ENCODE data around the gene PCCA.

PCCA gene

DNA sequence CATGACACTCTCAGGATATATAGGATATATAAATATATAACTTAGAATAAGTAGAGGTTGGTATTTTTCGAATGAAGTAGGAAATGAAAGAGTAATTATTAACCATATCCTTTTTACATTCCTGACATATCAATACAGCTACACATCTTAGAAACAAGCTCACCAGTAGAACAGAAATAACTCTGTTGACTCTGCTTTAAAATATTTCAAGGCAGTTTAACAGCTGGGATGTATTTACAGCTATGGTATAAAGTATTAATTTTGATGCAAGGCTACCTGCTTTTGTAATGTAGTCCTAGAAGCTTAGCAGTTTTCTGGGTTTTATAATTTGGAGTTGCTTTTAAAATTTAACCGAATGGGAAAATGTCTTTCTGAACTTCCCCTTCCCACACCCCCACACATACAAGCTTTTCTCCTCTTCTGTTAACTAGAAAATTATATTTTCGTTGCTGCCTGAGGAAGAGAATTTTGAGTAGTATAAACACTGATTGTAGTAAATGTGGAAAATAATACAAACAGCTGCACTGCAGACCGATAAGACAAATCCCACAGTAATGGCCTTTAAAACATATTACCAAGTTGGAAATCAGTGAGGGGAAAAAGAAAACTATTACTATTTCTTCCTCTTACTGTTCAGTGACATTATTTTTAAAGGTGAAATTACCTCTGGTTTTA lies 352.0 kb downstream of the PCCA start:
- DNase-seq: no peak

DNA sequence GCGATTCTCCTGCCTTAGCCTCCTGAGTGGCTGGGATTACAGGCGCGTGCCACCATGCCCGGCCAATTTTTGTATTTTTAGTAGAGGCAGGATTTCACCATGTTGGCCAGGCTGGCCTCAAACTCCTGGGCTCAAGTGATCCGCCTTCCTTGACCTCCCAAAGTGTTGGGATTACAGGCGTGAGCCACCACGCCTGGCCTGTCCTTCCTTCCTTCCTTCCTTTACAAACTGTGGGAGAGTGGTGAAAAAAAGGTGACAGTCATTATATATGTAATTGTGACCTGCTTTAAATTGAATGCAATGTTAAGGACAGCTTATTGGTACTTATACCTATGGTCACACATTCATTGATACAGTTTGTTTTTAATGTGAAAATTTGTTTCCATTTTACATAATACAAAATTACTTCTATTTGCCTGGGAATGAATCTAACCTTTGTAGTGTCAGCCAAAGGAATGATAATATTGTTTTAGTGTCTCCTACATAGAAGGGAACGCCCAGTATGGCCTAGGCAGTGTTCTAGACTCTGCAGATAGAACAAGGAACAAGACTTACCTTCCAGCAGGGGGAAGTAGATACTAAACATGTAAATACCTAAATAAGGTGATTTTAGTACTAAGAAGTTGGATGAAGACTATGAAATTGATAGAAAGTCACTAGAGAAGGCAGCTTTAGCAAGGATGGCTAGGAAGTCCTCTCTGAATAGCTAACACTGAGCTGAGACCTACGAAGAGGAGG lies 353.4 kb downstream of the PCCA start:
- DNase-seq: no peak

DNA sequence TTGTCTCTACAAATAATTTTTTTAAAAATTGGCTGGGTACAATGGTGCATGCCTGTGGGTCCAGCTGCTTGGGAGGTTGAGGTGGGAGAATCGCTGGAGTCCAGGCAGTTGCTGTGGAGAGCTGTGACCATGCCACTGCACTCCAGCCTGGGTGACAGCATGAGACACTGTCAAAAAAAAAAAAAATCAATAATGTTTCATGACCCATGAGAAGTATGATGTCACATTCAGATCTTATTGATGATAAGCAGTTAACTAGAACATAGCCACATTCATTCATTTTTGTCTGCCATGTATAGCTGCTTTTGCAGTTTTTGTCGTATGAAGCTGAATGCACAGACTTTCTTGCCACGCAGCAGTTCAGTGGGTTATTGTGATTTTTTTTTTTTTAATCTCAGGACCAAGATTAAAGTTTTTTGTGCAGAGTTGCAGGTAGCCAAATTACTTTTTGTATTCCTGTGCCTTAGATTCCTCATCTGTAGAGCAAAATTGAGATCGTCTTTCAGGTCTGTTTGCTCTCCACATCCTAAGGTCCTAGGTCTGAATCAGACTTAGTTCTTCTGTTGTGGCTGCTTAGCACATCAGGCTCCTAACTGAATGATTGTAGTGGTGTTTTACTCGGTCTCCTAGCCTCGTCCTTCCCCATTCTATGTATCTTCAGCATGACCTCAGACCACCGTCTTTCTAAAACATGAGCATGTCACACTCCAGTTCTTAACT lies 354.5 kb downstream of the PCCA start:
- no peak for DNase-seq

DNA sequence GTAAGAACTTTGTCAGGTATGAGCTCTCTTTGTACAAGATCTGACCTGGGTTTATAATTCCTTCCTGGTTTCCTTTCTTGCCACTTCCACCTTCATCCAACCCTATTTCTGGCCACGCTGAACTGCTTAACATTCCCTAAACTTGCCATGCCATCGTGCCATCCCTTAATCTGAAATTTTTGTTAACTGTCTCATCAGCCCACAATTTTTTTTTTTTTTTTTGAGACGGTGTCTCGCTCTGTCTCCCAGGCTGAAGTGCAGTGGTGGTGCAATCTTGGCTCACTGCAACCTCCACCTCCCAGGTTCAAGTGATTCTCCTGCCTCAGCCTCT lies 355.1 kb downstream of the PCCA start:
- no peak for DNase-seq

DNA sequence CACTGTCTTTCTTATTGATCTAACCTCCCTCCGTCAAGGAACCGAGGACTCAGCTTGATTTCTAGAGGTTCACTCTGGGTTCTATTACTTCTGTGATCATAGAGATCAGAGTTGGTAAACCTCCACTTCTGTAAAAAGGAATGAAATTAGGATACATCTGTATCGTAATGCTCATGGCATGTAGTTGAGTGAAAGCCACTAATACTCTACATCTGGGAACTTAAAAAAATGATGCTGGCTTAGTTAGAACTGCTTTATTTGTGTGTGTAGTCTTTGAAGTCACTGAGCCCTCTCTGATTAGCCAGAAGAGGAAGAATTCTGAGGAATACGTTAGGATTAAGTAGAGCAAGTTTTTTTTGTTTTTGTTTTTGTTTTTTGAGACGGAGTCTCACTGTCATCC lies 358.9 kb downstream of the PCCA start:
- DNase-seq: no peak

DNA sequence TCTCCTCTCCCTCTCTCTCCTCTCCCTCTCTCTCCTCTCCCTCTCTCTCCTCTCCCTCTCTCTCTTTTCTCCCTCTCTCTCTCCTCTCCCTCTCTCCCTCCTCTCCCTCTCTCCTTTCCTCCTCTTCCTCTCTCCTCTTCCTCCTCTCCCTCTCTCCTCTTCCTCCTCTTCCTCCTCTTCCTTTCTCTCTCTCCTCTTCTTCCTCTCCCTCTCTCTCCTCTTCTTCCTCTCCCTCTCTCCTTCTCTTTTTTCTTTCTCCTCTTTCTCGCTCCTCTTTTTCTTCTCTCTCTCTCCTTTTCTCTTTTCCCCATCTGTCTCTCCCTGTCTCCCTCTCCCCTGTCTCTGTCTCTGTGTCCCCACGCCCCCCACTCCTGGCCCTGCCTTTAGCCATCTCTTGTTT lies 363.0 kb downstream of the PCCA start:
- DNase-seq: no peak

DNA sequence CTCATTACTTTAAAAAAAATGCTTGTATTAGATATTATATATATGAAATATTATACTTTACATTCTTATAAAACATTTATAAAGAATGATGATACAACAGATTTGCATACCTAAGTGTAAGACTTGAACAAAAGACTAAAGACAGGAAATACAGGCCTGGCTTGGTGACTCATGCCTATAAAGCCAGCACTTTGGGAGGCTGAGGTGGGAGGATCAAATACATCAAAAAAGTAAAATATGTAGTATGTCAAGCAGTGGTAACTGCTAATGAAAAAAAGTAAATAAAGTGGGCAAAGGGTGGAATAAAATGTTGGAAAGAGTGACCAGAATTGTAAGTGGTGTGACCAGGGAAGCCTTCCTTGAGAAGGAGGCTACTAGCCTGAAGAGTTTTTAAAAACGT lies 366.0 kb downstream of the PCCA start:
- no peak for DNase-seq

DNA sequence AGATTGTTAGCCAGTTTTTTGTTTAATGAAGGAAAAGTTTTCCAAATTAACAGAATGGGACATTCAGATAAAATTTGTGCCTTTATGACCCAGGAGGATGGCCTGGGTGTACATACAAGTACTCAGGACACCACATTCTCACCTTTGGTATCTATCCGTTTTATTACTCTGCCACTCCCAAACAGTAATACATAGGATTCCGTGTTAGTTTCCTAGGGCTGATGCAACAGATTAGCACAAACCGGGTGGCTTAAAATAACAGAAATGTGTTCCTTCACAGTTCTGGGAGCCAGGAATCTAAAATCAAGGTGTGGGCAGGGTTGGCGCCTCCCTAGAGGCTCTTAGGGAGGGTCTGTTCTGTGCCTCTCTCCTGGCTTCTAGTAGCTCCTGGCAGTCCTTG lies 369.8 kb downstream of the PCCA start:
- no peak for DNase-seq

DNA sequence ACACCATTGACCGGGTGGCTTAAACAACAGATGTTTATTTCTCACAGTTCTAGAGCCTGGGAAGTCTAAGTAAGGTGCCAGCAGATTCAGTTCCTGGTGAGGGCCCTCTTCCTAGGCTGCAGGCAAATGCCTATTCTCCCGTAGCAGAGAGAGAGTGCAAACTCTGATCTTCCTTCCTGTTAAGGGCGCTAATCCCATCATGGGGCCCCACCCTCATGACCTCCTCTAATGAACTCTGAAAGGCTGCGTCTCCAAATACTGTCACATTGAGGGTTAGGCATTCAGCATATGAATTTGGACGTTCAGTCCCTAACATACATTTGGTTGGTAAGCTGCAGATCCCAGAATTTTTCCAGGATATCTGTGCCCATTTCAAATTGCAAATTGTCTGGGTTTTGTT lies 370.9 kb downstream of the PCCA start:
- no peak for DNase-seq

DNA sequence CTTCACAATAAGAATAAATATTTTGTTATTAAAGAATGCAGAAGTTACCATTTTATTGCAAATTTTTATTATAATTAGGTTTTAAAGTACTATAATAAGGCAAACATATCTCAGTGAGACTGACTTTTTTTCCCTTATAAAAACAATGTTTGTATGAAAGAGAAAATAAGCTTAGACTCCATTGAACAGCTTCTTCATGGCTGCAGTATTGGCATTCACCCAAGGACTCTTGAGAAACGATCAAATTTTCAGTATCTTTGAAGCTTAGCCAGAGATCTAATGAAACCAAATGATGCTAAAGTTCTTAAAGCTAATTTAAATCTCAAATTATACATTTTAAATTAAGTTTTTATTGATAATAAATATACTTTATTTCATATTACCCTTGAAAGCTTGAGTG lies 371.4 kb downstream of the PCCA start:
- no peak for DNase-seq

DNA sequence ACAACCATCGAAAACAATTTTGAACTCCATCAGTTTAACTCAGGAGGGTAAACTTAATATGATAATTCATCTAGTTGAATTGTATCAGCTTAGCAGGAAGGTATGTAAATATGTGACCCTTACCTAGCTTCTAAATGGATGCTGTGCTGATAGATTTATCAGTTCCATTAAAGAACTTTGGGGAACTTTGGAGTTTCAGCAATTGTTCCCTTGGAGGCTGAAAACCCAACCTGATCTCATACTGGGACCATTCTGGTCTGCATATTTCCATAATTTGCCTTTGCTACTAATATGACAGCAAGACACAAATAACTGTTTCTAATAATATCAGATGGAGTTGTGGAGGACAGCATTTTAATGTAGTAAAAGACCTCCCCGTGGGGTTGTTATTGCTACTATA lies 371.9 kb downstream of the PCCA start:
- no peak for DNase-seq

DNA sequence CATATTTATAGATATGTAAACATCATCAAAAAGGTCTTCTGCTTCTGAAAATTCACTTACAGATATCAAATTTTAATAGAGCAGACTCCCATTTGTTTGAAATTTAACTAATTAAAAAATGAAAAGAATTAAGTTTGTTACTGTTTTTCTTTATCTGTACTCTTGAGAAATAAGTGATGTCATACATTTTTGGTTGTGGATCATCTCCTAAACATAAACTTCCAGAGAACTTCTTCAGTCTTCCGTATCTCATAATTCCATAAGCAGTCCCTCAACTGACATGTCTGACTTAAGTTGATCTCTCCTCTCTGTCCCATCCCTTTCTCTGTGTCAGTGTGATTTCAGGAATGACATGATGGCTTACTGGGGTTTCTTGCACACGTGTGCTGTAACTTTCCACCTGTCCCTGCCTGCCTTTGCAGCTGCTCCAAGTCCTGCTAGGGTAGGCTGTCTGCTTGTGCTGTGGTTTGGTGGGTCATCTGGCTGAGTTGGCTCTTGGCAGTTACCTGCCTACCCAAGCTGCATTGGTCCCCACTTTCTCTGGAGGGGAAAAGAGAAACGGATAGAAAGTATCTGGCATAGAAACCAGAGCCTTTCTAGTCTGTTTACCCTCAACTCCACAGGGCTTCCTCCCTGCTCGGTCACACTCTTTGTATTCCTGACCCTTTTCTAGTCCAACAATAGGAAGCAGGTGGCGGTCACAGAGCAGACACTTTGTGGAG lies 372.6 kb downstream of the PCCA start:
- DNase-seq: peak; percentile 51

DNA sequence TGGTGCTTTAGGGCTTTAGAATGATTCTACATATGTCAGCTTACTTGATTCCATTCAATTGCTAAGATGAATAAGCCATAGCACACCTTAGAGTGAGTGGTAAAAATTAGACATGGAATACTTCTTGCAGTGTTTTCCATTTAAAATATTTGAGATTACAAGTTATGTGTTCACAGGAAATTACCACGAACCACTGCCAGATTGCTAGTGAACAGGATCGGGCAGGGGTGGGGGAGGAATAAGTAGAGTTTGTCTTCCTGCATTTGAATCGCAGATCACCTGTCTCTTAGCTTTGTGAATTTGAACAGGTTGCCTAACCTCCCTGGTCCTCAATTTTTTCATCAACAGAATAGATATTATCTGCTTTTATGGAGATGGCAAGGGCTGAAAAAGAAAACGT lies 375.1 kb downstream of the PCCA start:
- no peak for DNase-seq

DNA sequence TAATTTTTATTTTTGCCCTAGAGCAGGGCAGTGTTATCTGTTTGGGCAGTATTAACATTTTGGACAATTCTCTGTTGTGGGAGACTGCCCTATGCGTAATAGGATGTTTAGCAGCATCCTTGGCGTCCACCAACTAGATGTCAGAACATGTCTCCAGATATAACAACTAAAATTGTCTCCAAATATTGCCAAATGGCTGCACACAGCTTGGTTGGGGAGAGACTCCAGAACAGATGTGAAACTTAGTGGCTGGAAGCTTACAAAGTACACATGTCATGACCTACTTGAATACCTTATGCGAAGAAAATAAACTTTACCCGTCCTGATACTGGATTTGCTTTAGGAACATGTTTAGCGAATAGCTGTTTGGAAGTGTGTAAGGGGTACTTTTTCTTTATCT lies 376.7 kb downstream of the PCCA start:
- no peak for DNase-seq

DNA sequence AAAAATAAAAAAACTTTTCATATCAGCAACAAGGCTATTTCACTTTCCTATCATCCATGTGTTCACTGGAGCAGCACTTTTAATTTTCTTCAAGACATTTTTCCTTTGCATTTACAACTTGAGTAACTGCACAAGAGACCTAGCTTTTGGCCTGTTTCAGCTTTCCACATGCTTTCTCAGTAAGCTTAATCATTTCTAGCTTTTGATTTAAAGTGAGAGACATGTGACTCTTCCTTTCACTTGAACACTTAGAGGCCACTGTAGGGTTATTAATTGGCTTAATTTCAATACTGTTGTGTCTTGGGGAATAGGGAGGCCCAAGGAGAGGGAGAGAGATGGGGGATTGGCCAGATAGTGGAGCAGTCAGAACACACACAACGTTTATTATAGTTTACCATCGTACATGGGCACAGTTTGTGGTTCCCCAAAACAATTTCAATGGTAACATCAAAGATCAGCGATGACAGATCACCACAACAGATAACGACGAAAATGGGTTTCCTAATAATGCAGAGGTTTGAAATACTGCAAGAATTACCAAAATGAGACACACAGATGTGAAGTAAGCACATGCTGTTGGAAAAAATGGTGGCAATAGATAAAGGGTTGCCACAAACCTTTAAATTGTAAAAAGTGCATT lies 382.1 kb downstream of the PCCA start:
- no peak for DNase-seq

DNA sequence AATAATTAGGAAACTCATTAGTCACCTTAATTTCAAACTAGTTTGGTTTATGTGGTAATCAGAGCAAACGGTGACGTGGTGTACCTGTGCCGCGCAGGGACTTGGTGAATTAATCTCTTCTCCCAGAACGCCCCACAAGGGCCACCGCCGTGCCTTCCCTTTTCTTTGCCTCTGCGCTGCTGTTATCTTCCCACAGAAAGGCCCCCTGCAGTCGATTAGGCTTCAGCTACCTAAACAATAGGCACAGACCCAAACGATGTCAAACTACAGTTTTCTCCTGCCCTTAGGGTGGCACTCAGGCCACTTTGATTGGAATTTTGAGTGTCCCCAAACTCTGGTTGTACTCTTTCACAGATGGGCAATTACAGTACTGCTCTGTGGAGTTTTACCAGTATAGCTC lies 384.2 kb downstream of the PCCA start:
- peak; percentile 61 for DNase-seq

DNA sequence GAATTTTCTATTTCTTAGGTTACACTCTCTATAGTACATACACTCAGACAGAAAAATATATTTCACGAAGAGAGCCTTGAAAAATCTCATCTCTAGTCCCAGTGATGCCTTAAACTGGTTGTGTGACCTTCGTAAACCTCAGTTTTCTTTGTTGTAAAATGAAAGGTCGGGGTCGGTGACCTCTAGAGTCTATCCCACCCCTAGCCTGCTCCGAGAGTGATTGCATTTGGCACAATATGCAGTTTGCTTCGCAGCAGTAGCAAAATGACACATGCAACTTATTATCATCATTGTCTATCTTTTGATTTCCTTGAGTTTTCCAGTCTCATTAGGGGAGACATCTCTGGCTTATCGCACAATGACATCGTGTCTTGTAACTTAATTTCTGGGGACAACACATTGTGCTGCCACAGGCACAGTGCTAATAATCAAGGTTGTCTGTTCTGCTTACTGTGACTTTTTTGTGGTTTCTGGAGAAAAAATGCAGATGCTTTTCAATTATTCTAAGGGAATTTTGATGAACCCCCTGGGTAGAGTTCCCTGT lies 384.7 kb downstream of the PCCA start:
- peak; percentile 66 for DNase-seq

DNA sequence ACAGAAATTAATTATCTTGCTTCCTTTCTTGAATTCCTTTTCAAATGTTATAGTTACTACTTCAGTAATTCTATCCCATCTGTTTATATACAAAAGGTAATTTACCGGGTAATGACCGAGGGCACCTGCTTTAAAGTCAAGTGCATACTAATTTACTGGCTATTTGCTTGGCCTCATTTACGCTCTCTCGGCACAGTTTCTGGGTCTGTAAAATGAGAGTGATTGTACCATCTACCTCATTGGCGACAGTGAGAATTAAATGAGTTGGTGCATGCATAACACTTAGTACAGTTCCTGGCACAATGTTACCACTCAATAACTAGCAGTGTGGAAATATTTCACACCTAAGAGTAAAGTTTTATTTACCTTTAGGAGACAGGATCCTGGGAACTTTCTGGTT lies 388.1 kb downstream of the PCCA start:
- no peak for DNase-seq

DNA sequence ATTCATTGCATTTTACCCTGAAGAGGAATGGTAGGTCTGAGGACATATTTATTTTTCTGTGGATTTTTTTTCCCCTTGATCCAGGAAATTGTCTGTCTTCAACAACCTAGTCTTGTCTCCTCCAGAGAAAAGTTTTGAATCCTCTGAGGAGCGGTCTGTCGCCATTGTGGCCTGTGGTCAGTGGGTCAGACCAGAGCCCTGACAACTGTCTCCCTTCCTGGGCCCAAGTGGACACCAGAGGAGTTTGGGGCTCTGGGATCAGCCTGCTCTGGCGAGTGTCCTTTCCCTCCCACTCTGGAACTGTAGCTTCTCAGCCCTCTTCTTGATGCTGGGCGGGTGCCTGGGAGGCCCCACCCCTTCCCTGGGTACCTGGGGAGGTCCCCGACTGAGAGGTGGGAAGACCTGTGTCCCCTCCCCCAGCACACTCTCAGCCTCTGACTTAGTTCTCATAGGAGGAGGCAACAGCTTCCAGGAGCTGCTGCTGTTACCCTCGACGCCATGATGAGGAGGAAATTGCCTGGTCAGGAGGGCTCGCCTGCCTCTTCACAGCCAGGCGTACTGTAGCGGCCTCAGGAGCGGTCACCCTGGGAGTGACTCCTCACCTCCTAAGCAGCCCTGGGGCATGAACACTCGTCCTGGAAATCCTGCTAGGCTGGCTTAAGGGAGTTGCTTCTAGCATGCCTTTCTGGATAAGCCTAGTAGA lies 389.4 kb downstream of the PCCA start:
- no peak for DNase-seq

DNA sequence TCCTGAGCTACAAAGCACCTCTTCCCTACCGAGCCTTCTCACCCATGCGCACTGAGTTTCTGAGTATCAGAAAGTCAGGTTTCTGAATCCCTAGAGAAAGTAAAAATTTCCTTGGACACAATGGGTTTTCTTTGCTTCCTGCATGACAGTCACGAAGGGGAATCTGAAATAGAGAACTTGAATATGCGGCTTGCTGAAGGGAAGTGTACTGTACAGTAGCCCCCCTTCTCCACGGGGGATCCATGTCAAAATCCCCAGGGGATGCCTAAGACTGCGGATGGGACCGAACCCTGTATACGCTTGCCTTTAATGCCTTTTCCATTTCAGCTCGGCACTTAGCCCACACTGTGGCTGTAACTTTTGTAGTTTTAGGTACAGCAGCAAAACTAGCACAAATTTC lies 391.8 kb downstream of the PCCA start:
- DNase-seq: no peak

DNA sequence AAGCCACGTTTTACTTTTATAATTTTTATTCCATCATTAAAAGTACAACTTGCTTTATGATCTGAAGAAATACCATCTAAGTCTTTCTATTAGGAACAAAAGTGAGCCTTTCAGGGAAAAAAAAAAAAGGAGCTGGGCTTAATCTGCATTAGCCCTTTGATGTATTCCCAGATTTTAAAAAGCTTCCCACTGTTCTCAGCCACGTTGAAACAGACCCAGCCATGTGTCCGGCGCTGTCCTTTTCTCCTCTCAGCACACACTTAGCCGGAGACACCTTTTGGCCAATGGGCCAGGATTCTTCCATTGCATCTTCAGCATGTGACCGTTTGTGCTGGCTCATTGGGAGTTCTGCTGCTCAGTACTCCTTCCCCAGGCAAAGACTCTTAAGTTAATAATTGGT lies 394.2 kb downstream of the PCCA start:
- no peak for DNase-seq

DNA sequence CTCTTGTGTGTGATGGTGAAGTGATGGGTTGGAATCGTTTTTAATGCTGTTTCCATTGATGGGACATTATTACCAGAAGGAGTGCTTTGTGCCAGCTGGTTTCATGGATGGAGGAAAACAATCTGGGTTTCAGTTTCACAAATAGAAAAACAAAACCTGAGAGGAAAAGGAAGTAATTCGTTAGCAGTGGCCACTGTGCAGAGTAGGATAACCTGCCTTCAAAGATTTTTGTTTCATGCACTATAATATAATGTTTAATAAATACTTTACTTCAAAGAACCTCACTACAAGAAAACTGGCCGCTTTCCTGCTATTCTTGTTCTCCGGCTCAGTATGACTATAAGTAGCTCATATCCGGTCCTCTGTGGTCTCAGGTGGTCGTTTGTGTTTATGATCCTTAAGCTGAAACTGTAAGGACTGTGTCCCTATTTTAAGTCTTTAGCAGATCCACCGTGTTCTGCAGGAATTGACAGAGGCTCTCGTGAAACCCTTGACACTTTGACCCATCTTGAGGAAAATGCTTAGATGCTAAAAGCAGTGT lies 395.0 kb downstream of the PCCA start:
- no peak for DNase-seq

All from retina (tissue), 1 donor.